HCT116 (cell line): Measurements from ENCODE around the gene EPHX1. TPM values are rescaled to one million over a fixed set of nuclear protein-coding genes. Genes with fewer than 3 reads are reported as not detected.

Experiments
- ATAC-seq: fragments of 200-7000 bp; cut with Tn5 transposase; 2 replicates; pipeline ENCODE4 v1.9.1; 2020; ENCODE audit warnings: mild to moderate bottlenecking, moderate library complexity
- BruUV-seq: library from RNA; stranded (reverse); fragments of 400-500 nt; replicated peaks from 2 replicates; lab custom pipeline; 2021; lab: Mats Ljungman, UMichigan
- CTCF ChIA-PET: fragments of 300-600 bp; sonication (Branson Sonifier 250); formaldehyde crosslinking; loops from one replicate; lab custom pipeline; 2021; ENCODE audit warnings: antibody characterized with exemption; lab: Charles Lee
- POLR2A ChIA-PET: fragments of 300-600, 350-600 bp; sonication (Branson Sonifier 250); formaldehyde crosslinking; loops from one replicate; lab custom pipeline; 2021; ENCODE audit warnings: antibody characterized with exemption; lab: Charles Lee
- RAD21 ChIA-PET, 2 experiments: fragments of 300-600 bp; sonication (Branson Sonifier 250); formaldehyde crosslinking; loops; one replicate each; lab custom pipeline; 2023; ENCODE audit warnings: low total read pairs in 2 of 2; ENCODE audit not compliant: uncharacterized antibody in 2 of 2, unreplicated experiment in 2 of 2, low non-redundant PET in 1 of 2; lab: Charles Lee
- DNase-seq: peaks from one replicate; pipeline ENCODE4 v3.0.0-alpha.2; 2010; ENCODE audit warnings: low read depth, low spot score
- H2AFZ ChIP-seq: fragments of 200-600 bp; shearing (Covaris generic), sonication (generic); 2 replicates; pipeline ENCODE4 v1.6.1; 2017; ENCODE audit warnings: low read depth, mixed run types, mixed read lengths, antibody characterized with exemption, low read length; ENCODE audit not compliant: poor library complexity, severe bottlenecking
- H3K27ac ChIP-seq: 2 replicates; pipeline ENCODE4 v1.5.1; 2012; ENCODE audit warnings: low read depth, low read length
- H3K27me3 ChIP-seq: fragments of 200-600 bp; sonication (generic); 2 replicates; pipeline ENCODE4 v1.6.1; 2016; ENCODE audit warnings: mixed run types, low read length, mixed read lengths; ENCODE audit not compliant: insufficient read depth
- H3K36me3 ChIP-seq, 2 experiments: fragments of 200-500 bp in 1 of 2; fragments of 200-600 bp in 1 of 2; sonication (Bioruptor generic) in 1 of 2; sonication (generic) in 1 of 2; 2 replicates each; pipeline versions ENCODE4 v1.5.1 to v1.6.1; 2014 to 2016; ENCODE audit warnings: low read length in 2 of 2, inconsistent platforms in 1 of 2, mixed read lengths in 1 of 2, mixed run types in 1 of 2; ENCODE audit not compliant: insufficient read depth in 2 of 2, control insufficient read depth in 1 of 2
- H3K4me1 ChIP-seq, 2 experiments: fragments of 200-600 bp in 1 of 2; sonication (generic) in 1 of 2; 2 replicates each; pipeline versions ENCODE4 v1.5.1 to v1.6.1; 2012 to 2017; ENCODE audit warnings: low read length in 2 of 2, inconsistent platforms in 1 of 2, mild to moderate bottlenecking in 1 of 2, mixed read lengths in 1 of 2, mixed run types in 1 of 2, moderate library complexity in 1 of 2; ENCODE audit not compliant: insufficient read depth in 2 of 2, control insufficient read depth in 1 of 2
- H3K4me2 ChIP-seq: fragments of 200-600 bp; sonication (generic); 2 replicates; pipeline ENCODE4 v1.6.1; 2017; ENCODE audit warnings: mixed run types, low read length, mixed read lengths
- H3K4me3 ChIP-seq, 2 experiments: fragments of 200-600 bp in 1 of 2; sonication (generic) in 1 of 2; replicated peaks in 1 of 2; 2 replicates each; pipeline ENCODE4 v1.5.1; 2011 to 2016; ENCODE audit warnings: low read length in 2 of 2, control low read depth in 1 of 2, low read depth in 1 of 2, mild to moderate bottlenecking in 1 of 2, mixed read lengths in 1 of 2, mixed run types in 1 of 2
- H3K79me2 ChIP-seq: fragments of 200-600 bp; sonication (generic); 2 replicates; pipeline ENCODE4 v1.6.1; 2017; ENCODE audit warnings: mild to moderate bottlenecking, mixed run types, low read length, moderate library complexity, mixed read lengths; ENCODE audit not compliant: insufficient read depth
- H3K9ac ChIP-seq: fragments of 200-600 bp; sonication (generic); 2 replicates; pipeline ENCODE4 v1.6.1; 2016; ENCODE audit warnings: low read length, mixed read lengths
- H3K9me2 ChIP-seq: fragments of 200-600 bp; sonication (generic), shearing (Covaris generic); 2 replicates; pipeline ENCODE4 v1.6.1; 2017; ENCODE audit warnings: mixed run types, mild to moderate bottlenecking, moderate library complexity; ENCODE audit not compliant: insufficient read depth
- H3K9me3 ChIP-seq, 2 experiments: fragments of 200-500 bp in 1 of 2; fragments of 200-600 bp in 1 of 2; sonication (Bioruptor generic) in 1 of 2; sonication (generic) in 1 of 2; 2 replicates each; pipeline ENCODE4 v1.6.1; 2014 to 2017; ENCODE audit warnings: low read length in 2 of 2, mixed read lengths in 2 of 2, inconsistent platforms in 1 of 2, low read depth in 1 of 2, mild to moderate bottlenecking in 1 of 2, mixed run types in 1 of 2, moderate library complexity in 1 of 2; ENCODE audit not compliant: control insufficient read depth in 1 of 2, insufficient read depth in 1 of 2
- H4K20me1 ChIP-seq: fragments of 200-600 bp; sonication (generic), shearing (Covaris generic); 2 replicates; pipeline ENCODE4 v1.6.1; 2017; ENCODE audit warnings: mixed run types, mild to moderate bottlenecking, moderate library complexity; ENCODE audit not compliant: insufficient read depth
- EZH2 ChIP-seq: fragments of 200-600 bp; sonication (generic); IDR thresholded peaks from 2 replicates; pipeline ENCODE4 v1.6.1; 2017; ENCODE audit warnings: antibody characterized with exemption, mixed run types
- FOSL1 ChIP-seq: IDR thresholded peaks from 2 replicates; pipeline ENCODE4 v1.6.1; 2012; ENCODE audit warnings: low read depth
- JUND ChIP-seq: IDR thresholded peaks from 2 replicates; pipeline ENCODE4 v1.6.1; 2012
- POLR2A ChIP-seq: IDR thresholded peaks from 2 replicates; pipeline ENCODE4 v1.7.0; 2011; ENCODE audit warnings: borderline replicate concordance; ENCODE audit not compliant: insufficient read depth, insufficient read length; ENCODE audit errors: extremely low read depth
- SRF ChIP-seq: IDR thresholded peaks from 2 replicates; pipeline ENCODE4 v1.6.1; 2012; ENCODE audit warnings: low read depth
- TCF7L2 ChIP-seq: IDR thresholded peaks from 2 replicates; pipeline ENCODE4 v1.7.0; 2011; ENCODE audit warnings: borderline replicate concordance, inconsistent platforms; ENCODE audit not compliant: insufficient read depth, insufficient read length; ENCODE audit errors: extremely low read depth
- YY1 ChIP-seq: IDR thresholded peaks from 2 replicates; pipeline ENCODE4 v1.6.1; 2011; ENCODE audit warnings: low read length, low read depth, moderate library complexity, mild to moderate bottlenecking; ENCODE audit not compliant: insufficient replicate concordance; ENCODE audit errors: extremely low read depth
- intact Hi-C: fragments of 100-400 bp; cut with micrococcal nuclease; formaldehyde crosslinking; loops from 2 replicates; pipeline ENCODE4 v1.10.0; 2022
- total RNA-seq: library from RNA; stranded (reverse); gene quantifications from one replicate; pipeline ENCODE4 v1.2.1, GENCODE V29; 2021; ENCODE audit not compliant: unreplicated experiment
- TF ChIP-seq, protein P1 (sequence below), 3 experiments: fragments of 200-600 bp in 1 of 3; sonication (generic) in 1 of 3; IDR thresholded peaks in 2 of 3; conservative IDR thresholded peaks in 1 of 3; 2 replicates each; pipeline ENCODE4 v1.5.1; 2012 to 2017; ENCODE audit warnings: low read depth in 2 of 3, low read length in 2 of 3, antibody characterized with exemption in 1 of 3, borderline replicate concordance in 1 of 3, control low read depth in 1 of 3, mild to moderate bottlenecking in 1 of 3, mixed read lengths in 1 of 3, mixed run types in 1 of 3, moderate library complexity in 1 of 3; ENCODE audit not compliant: insufficient read depth in 1 of 3
- TF ChIP-seq, protein P2 (sequence below): IDR thresholded peaks from 2 replicates; pipeline ENCODE4 v1.6.1; 2012

Gene EPHX1
- total RNA-seq, 1 experiment from 2014 or later, result 44.6 TPM

GRCh38 chr1:225770561-225771248 lies 39.2 kb upstream of the EPHX1 start:
- Histone ChIP-seq H3K9me2 (no peaks in the 10 kb centered on the region), H3K4me1 (peaks cover 10 to 28% of the 10 kb centered on the region in 2 experiments; a peak in 2 of 4 replicates), H3K79me2 (no peaks in the 10 kb centered on the region)
- no TSS peak for BruUV-seq
- CTCF ChIA-PET, result interaction anchor here (0.9 to 3.6 kb wide), 5 partner anchors 115 to 296 kb away, joined by 3 to 25 read pairs (median 8); no protein-coding TSS in a partner anchor
- intact Hi-C loops, result loop anchor here (5.0 to 10.0 kb wide), 2 partner anchors 113 to 114 kb away; partner anchors contain the start of genes LEFTY1 and TMEM63A
- no peak for DNase-seq
- TF ChIP-seq FOSL1, result no peak
- no peak for TF ChIP-seq JUND
- no peak for TF ChIP-seq YY1
- TF ChIP-seq, protein P1, sequence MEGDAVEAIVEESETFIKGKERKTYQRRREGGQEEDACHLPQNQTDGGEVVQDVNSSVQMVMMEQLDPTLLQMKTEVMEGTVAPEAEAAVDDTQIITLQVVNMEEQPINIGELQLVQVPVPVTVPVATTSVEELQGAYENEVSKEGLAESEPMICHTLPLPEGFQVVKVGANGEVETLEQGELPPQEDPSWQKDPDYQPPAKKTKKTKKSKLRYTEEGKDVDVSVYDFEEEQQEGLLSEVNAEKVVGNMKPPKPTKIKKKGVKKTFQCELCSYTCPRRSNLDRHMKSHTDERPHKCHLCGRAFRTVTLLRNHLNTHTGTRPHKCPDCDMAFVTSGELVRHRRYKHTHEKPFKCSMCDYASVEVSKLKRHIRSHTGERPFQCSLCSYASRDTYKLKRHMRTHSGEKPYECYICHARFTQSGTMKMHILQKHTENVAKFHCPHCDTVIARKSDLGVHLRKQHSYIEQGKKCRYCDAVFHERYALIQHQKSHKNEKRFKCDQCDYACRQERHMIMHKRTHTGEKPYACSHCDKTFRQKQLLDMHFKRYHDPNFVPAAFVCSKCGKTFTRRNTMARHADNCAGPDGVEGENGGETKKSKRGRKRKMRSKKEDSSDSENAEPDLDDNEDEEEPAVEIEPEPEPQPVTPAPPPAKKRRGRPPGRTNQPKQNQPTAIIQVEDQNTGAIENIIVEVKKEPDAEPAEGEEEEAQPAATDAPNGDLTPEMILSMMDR (IDR thresholded peaks at IDR 0.05 in 2 of 3, conservative IDR thresholded peaks at IDR 0.05 in 1 of 3; ENCODE audit: borderline replicate concordance in 1 of 3, insufficient read depth in 1 of 3, low read depth in 2 of 3, low read length in 2 of 3), result no peak
- TF ChIP-seq POLR2A, result no peak
- TF ChIP-seq, protein P2, sequence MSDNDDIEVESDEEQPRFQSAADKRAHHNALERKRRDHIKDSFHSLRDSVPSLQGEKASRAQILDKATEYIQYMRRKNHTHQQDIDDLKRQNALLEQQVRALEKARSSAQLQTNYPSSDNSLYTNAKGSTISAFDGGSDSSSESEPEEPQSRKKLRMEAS, result no peak
- no peak for TF ChIP-seq SRF
- no peak for TF ChIP-seq EZH2
- no peak for TF ChIP-seq TCF7L2
- TF ChIP-seq, all 23 proteins: peak for 0
- H2AFZ ChIP-seq, result no peak overlapping the region
- H3K4me2 ChIP-seq, result no peak overlapping the region
- H3K9me3 ChIP-seq, result no peaks in the 10 kb centered on the region
- no peak overlapping the region for H3K9ac ChIP-seq
- H3K27me3 ChIP-seq, result no peaks in the 10 kb centered on the region
- no peak for ATAC-seq
- H3K27ac ChIP-seq, result no peak overlapping the region
- no peak overlapping the region for H3K4me3 ChIP-seq
- ChIA-PET POLR2A (interaction anchor here (0.8 kb wide), 1 partner anchor 110 kb away, joined by 3 read pairs; no protein-coding TSS in a partner anchor), RAD21 (no interaction called here)
- no peaks in the 10 kb centered on the region for H4K20me1 ChIP-seq
- H3K36me3 ChIP-seq, result no peaks in the 10 kb centered on the region
